ENCODE data around the gene NRIP2.

Gene NRIP2

DNA sequence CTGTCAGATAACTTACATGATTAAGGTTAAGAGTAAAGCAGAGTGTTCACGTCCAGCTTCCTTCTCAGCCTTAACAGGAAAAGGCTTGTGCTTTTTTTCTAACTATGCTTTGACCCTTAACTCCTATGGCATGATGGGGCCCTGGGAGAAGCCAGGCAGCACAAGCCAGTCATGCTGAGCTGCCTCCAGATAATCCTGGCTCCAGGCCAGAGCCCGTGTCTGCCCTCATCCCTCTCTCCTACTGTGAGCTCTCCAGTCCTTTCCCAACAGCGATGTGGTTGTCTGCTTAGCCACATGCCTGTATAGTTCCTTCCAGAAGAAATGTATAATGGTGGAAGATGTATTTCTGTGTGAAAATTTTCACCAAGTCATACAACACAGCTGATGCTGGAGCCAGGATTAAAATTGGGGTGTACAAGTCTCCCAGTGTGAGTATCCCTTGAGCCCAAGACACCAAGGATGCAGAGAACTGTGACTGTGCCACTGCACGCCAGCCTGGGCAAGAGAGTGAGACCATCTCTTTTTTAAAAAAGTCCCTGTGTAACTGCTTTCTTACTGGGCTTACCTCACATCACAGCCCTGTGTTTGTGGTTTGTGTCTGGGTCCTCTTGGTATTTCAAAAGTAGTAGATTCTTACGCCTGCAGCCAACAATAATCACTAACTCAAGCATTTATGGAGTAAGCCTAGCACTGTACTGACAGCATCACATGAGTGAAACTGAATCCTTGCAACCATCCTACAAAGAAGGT is 30.3 kb downstream of the NRIP2 start:
- peak; percentile 26 for DNase-seq

- no peak for DNase-seq
Measured at GRCh38 chr12:2803635-2804392, 31.0 kb downstream of the NRIP2 start.

- DNase-seq = no peak
Measured at GRCh38 chr12:2801044-2801783, 33.6 kb downstream of the NRIP2 start.

DNA sequence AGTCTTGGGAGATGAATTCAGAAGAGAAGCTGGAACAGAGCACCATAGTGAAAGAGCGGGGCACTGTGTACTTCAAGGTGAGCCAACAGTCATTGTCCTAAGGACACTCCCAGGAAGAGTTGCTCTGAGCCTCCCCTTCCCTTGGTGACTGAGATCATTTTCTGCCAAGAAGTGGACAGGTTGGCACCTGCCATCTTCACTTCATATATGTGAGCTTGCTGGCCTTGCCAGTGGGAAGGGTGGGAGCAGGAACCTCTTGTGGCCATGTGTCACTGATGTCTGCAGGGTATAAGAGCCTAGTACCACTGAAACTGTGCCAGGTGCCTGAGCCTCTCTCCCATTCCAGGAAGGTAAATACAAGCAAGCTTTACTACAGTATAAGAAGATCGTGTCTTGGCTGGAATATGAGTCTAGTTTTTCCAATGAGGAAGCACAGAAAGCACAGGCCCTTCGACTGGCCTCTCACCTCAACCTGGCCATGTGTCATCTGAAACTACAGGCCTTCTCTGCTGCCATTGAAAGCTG is 34.7 kb downstream of the NRIP2 start:
- no peak for DNase-seq

DNA sequence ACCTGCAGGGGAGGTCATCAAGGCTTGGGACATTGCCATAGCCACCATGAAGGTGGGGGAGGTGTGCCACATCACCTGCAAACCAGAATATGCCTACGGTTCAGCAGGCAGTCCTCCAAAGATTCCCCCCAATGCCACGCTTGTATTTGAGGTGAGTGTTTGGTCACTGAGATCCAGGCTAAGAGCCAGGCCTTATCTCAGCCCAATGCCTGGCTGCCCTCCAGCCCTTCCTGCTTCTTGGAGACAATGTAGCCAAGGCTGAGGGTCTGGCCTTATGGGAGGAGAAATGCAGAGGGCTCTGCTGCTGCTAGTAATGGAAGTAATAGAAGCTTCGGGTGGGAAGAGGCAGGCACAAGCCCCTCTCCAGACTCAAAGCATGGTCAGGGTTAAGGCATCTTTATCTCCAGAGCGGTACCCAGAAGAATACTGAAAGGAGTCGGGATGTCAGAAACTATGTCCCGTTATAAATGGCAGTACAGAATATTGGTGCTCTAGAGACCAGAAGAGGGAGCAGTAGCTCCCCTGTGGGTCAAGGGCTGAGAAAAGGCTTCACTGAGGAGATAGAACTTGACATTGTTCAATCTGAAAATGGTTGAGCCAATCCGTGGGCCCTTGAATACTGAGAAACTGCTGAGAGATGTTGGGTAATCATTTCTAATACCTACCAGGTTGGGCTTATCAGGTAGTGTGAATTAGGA is 37.0 kb downstream of the NRIP2 start:
- DNase-seq = no peak

- no peak for DNase-seq
Measured at GRCh38 chr12:2796187-2796666, 38.6 kb downstream of the NRIP2 start.

- DNase-seq = peak; percentile 43
Measured at GRCh38 chr12:2795291-2796186, 39.3 kb downstream of the NRIP2 start.

DNA sequence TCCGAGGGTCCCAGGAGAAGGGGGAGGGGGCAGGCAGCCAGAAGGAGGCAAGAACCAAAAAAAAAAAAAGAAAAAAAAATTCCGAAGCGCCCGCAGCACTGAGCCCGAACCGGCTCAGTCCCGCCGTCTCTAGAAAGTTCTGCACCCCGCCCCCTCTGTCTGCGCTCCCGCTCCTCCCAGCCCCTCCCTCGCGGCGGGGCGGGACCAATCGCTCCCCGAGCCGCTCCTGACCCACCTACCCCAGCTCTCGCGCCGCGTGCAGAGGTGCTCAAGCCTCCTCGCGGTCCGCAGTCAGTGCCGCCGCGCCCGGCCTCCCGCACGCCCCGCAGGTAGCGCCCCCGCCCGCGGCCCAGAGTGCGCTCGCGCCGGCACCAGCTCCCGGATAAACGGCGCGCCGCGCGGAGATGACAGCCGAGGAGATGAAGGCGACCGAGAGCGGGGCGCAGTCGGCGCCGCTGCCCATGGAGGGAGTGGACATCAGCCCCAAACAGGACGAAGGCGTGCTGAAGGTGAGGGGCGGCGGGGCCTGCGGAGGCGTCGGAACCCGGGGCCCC is 40.0 kb downstream of the NRIP2 start, which contains the start of gene FKBP4:
TSS of gene FKBP4 (plus strand) at position 235 of the 554 bp plus-strand sequence. CDS start at position 405, 170 bp downstream.
- peak; percentile 80 for DNase-seq

GRCh38 chr12:2794191-2794735 is 40.6 kb downstream of the NRIP2 start:
- DNase-seq = no peak

DNA sequence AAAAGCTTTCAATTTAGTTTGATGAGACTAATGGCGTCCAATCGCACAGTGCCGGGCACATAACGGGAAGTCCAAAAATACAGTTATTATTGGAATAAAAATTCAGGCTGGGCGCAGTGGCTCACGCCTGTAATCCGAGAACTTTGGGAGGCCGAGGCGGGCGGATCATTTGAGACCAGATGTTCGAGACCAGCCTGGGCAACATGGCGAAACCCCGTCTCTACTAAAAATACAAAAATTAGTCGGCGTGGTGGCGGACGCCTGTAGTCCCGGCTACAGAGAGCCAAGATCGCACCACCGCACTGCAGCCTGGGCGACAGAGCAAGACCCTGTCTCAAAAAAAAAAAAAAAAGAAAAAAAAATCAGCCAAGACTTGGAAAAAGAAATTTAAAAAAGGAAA is 41.3 kb downstream of the NRIP2 start:
- no peak for DNase-seq

DNA sequence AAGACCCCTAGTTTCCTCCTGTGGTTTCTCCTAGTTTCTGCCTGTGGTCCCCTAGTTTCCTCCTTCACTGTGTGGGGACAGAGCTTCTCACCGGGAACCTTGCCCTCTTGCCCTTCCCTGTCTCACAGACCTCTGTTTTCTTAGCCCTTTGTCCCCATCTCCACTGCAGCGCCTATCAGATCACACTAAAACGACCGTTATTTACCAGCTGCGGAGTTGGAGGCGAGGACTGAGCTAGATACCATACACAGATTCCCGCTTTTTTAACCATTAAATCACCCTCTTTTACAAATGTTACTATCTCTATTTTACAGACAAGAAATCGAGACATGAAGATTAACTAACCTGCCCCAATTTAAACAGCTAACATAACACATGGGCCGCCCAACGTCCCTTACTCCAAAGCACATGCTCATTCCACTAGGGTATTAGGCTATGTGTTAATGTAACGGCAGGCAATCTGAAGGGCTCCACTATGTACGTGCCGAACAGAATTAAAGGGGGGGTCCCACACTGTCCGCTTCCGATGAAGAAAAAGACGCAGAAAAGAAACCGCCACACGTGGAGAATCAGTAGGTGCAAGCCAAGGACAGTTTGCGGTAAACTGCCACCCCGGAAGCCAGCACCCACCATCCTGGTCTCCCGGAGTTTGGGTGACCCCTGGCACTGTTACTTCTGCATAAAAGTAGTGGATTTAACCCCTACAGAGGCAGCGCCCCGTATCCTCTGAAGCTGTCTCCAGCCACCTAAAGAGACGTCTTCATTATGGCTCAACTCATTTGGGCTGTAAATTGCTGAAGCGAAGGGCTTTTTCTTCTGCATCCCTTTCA is 41.9 kb downstream of the NRIP2 start:
- DNase-seq = no peak

DNA sequence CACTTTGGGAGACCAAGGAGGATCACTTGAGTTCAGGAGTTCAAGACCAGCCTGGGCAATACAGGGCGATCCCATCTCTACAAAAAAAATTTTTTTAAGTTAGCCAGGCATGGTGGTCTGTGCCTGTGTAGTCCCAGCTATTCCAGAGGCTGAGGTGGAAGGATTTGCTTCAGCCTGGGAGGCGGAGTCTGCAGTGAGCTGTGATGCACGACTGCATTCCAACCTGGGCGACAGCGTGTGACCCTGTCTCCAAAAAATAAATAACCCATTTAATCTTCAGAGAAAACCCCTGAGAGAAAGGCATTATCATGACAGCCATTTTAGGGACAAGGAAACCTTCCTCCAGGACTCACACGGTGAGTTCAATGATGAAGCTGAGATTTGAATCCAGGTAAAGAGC is 43.7 kb downstream of the NRIP2 start:
- DNase-seq = no peak

DNA sequence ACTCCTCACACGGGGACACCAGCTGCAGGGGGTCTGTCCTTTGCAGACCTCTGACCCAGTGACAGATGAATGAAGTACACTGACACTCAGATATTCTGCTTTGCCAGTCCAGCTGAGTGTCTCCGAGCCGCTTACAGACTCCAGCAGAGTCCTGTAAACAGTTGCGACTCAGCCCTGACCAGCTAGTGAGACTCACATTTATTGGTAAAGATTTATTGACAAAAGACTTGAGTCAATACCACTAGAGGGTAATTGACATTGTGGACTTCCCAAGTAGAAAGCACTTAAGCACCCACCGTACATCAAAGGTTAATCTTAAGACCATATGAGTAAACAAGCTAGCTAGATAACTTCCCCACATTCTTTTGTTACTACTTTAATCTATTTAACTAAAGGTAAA is 49.8 kb downstream of the NRIP2 start:
- no peak for DNase-seq

- DNase-seq = peak; percentile 80
Measured at GRCh38 chr12:2783936-2784600, 50.8 kb downstream of the NRIP2 start.

DNA sequence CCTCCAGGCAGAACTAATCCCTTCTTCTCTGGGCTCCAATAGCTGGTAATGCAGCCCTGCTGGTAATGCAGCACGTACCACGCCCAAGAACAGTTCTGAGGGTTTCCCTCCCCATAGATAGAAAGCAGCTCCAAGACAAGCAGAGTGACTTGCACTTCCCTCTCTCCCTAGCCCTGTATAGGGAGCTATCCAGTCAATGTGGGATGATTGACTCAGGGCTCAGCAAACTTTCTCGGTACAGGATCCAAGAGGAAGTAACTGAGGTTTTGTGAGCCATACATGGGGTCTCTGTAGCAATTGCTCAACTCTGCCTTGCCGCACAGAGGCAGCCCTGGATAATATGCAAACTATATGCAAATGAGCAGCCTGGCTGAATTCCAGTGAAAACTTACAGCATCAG is 55.6 kb downstream of the NRIP2 start:
- no peak for DNase-seq

- no peak for DNase-seq
Measured at GRCh38 chr12:2776129-2776806, 58.6 kb downstream of the NRIP2 start.

DNA sequence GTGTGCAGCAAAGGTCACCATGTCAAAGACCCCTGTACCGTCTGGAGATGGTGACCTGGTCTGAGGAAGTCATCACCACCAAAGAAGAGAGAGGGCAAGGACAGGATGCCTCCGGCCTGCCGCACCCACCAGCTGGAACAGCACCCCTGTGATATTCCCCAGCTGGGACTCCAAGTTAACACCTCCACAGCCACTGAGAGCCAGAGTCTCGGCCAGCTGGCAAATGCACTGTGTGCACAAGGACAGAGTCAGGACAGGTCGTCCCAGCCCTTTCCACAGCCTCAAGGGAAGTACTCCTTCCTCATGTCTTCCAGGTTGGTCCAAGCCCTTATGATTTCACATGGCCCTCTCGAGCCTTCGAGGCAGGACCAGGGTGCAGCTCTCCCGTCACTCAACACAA is 59.4 kb downstream of the NRIP2 start:
- no peak for DNase-seq
